GM12873 (cell line): Measurements from ENCODE around the gene TNIK.

Experiments used
- TF ChIP-seq, protein P1 (sequence below): IDR thresholded peaks from 2 replicates; pipeline ENCODE4 v1.5.1; 2012; ENCODE audit warnings: low read depth, mild to moderate bottlenecking, moderate library complexity, low read length, control low read depth; ENCODE audit not compliant: insufficient read depth; ENCODE audit errors: missing control alignments

Gene TNIK

GRCh38 chr3:171230865-171231264, 229.3 kb downstream of the TNIK start:
- TF ChIP-seq, protein P1, sequence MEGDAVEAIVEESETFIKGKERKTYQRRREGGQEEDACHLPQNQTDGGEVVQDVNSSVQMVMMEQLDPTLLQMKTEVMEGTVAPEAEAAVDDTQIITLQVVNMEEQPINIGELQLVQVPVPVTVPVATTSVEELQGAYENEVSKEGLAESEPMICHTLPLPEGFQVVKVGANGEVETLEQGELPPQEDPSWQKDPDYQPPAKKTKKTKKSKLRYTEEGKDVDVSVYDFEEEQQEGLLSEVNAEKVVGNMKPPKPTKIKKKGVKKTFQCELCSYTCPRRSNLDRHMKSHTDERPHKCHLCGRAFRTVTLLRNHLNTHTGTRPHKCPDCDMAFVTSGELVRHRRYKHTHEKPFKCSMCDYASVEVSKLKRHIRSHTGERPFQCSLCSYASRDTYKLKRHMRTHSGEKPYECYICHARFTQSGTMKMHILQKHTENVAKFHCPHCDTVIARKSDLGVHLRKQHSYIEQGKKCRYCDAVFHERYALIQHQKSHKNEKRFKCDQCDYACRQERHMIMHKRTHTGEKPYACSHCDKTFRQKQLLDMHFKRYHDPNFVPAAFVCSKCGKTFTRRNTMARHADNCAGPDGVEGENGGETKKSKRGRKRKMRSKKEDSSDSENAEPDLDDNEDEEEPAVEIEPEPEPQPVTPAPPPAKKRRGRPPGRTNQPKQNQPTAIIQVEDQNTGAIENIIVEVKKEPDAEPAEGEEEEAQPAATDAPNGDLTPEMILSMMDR, result no peak

GRCh38 chr3:171229173-171229572, 231.0 kb downstream of the TNIK start:
- TF ChIP-seq, protein P1, result no peak

- TF ChIP-seq, protein P1, result no peak
These were observed 232.0 kb downstream of the TNIK start for GRCh38 chr3:171228240-171228639.

DNA sequence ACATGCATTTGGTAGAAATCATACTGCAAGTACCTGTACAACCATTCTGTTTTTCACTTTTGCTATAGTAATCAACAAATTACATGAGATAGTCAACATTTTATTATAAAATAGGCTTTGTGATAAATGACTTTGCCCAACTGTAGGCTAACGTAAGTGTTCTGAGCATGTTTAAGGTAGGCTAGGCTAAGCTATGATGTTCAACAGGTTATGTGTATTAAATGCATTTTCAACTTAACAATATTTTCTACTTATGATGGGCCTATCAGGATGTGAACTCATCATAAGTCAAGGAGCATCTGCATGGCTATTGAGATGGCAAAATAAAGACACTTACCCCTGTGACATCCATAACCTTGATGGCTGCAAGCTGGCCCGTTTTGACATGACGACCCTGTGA, 232.4 kb downstream of the TNIK start:
- TF ChIP-seq, protein P1, result no peak

GRCh38 chr3:171227359-171227758, 232.8 kb downstream of the TNIK start:
- TF ChIP-seq, protein P1, result no peak

- TF ChIP-seq, protein P1, result no peak
These were observed 233.4 kb downstream of the TNIK start for GRCh38 chr3:171226794-171227193.

DNA sequence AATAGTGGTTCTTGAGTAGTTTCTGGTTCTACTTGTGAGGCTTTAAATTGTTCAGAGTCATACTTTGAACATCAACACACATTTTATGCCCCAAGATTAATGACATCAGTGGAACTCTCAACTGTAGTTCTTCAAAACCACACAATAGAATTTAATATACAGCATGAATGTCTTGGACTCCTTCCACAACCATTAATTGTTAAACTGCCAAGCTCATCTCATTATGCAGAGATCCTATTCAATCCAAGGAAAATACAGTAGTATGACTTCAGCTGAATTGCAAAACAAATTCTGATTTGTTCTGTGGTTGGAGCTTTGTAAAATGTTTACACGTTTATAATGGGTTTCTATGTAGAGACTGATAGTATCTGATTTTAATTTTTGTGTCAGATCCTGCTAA, 234.5 kb downstream of the TNIK start:
- TF ChIP-seq, protein P1, result no peak

- TF ChIP-seq, protein P1, result no peak
These were observed 235.0 kb downstream of the TNIK start for GRCh38 chr3:171225165-171225564.
